Tibial nerve (tissue), 4 donors: ENCODE measurements around the gene DDX18. TPM values are rescaled to one million over a fixed set of nuclear protein-coding genes. Genes with fewer than 3 reads are reported as not detected.

ENCODE experiments used
- DNase-seq, 2 donors: peaks; one replicate each; pipeline ENCODE4 v3.0.0-alpha.2; 2019; ENCODE audit warnings: low spot score in 2 of 2
- H3K27ac ChIP-seq, 4 donors: fragments of 200-600 bp; sonication (generic) in 3 of 4; one replicate each; pipeline ENCODE4 v1.5.1; 2017 to 2019; ENCODE audit warnings: mild to moderate bottlenecking in 1 of 4
- H3K27me3 ChIP-seq, 2 donors: fragments of 200-600 bp; sonication (generic) in 1 of 2; one replicate each; pipeline versions ENCODE4 v1.5.1 to v1.6.0; 2017 to 2019
- H3K36me3 ChIP-seq, 3 donors: fragments of 200-600 bp; sonication (generic); one replicate each; pipeline ENCODE4 v1.5.1; 2018 to 2019
- H3K4me1 ChIP-seq, 4 donors: fragments of 200-600 bp; sonication (generic) in 3 of 4; one replicate each; pipeline ENCODE4 v1.5.1; 2017 to 2019
- H3K4me3 ChIP-seq, 4 donors: fragments of 200-600 bp; sonication (generic) in 3 of 4; one replicate each; pipeline ENCODE4 v1.5.1; 2017 to 2019; ENCODE audit warnings: mild to moderate bottlenecking in 1 of 4, moderate library complexity in 1 of 4
- H3K9me3 ChIP-seq, 4 donors: fragments of 200-600 bp; sonication (generic) in 3 of 4; one replicate each; pipeline ENCODE4 v1.5.1; 2017 to 2019
- CTCF ChIP-seq, 5 experiments: fragments of 200-600 bp in 3 of 5; fragments of 450-650 bp in 2 of 5; sonication (generic) in 3 of 5; IDR thresholded peaks; one replicate each; pipeline ENCODE4 v1.5.1; 2016 to 2019; ENCODE audit warnings: antibody characterized with exemption in 5 of 5, mild to moderate bottlenecking in 3 of 5, moderate library complexity in 2 of 5
- EP300 ChIP-seq, 2 donors: sonication (generic); formaldehyde crosslinking; IDR thresholded peaks; one replicate each; pipeline ENCODE4 v1.6.1; 2017; ENCODE audit warnings: antibody characterized with exemption in 2 of 2, mild to moderate bottlenecking in 1 of 2
- POLR2A ChIP-seq, 2 donors: fragments of 450-650 bp; IDR thresholded peaks; one replicate each; pipeline ENCODE4 v1.6.1; 2017; ENCODE audit warnings: antibody characterized with exemption in 2 of 2, mild to moderate bottlenecking in 2 of 2, moderate library complexity in 2 of 2
- WGBS, 2 donors: methylation state at CpG; one replicate each; pipeline ENCODE4 v1.1.5; 2018; 5-methylcytosine and 5-hydroxymethylcytosine counted together
- total RNA-seq, 4 donors: library from RNA; depleted of rRNA; stranded (reverse); fragments of >200 nt; gene quantifications; one replicate each; pipeline ENCODE4 v1.1.0, GENCODE V29; 2016

DDX18 gene
- total RNA-seq, 4 donors from 2014 or later, result 37.8 to 48.0 (median 43.2) TPM

GRCh38 chr2:117775703-117776219 is 38.7 kb upstream of the DDX18 start:
- DNase-seq, result no peak
- TF ChIP-seq POLR2A (IDR thresholded peaks at IDR 0.05), result no peak
- no peak for TF ChIP-seq CTCF (IDR thresholded peaks at IDR 0.05)
- TF ChIP-seq EP300 (IDR thresholded peaks at IDR 0.05), result no peak
- Histone ChIP-seq H3K9me3 (no peaks in the 10 kb centered on the region), H3K4me1 (no peaks in the 10 kb centered on the region), H3K4me3 (no peak overlapping the region), H3K27ac (no peak overlapping the region), H3K36me3 (no peaks in the 10 kb centered on the region), H3K27me3 (no peaks in the 10 kb centered on the region)

GRCh38 chr2:117776888-117777287 is 37.6 kb upstream of the DDX18 start:
- Histone ChIP-seq H3K4me3 (no peak overlapping the region), H3K9me3 (no peaks in the 10 kb centered on the region), H3K4me1 (no peaks in the 10 kb centered on the region), H3K27me3 (no peaks in the 10 kb centered on the region), H3K36me3 (no peaks in the 10 kb centered on the region), H3K27ac (no peak overlapping the region)
- no peak for DNase-seq
- 87 to 89% methylated on average over 8 of the region's 8 CpGs for WGBS, 2 donors
- no peak for TF ChIP-seq EP300 (IDR thresholded peaks at IDR 0.05)
- no peak for TF ChIP-seq CTCF (IDR thresholded peaks at IDR 0.05)
- no peak for TF ChIP-seq POLR2A (IDR thresholded peaks at IDR 0.05)

- DNase-seq, result peak in 1 of 2 donors; percentile 6
- Histone ChIP-seq H3K9me3 (peaks cover 0 to 3% (median 0%) of the 10 kb centered on the region in 4 donors), H3K36me3 (no peaks in the 10 kb centered on the region), H3K4me3 (no peak overlapping the region), H3K4me1 (no peaks in the 10 kb centered on the region), H3K27ac (no peak overlapping the region), H3K27me3 (no peaks in the 10 kb centered on the region)
- no peak for TF ChIP-seq POLR2A (IDR thresholded peaks at IDR 0.05)
- no peak for TF ChIP-seq EP300 (IDR thresholded peaks at IDR 0.05)
- peak in 4 of 5 experiments; percentile 33 to 52 (median 45) for TF ChIP-seq CTCF (IDR thresholded peaks at IDR 0.05)
These were observed 28.8 kb upstream of the DDX18 start for GRCh38 chr2:117785740-117786139.

GRCh38 chr2:117786520-117786919 is 28.0 kb upstream of the DDX18 start:
- H3K9me3 ChIP-seq, result peaks cover 0 to 3% (median 0%) of the 10 kb centered on the region in 4 donors
- H3K27ac ChIP-seq, result no peak overlapping the region
- no peaks in the 10 kb centered on the region for H3K36me3 ChIP-seq
- DNase-seq, result no peak
- H3K27me3 ChIP-seq, result no peaks in the 10 kb centered on the region
- no peaks in the 10 kb centered on the region for H3K4me1 ChIP-seq
- H3K4me3 ChIP-seq, result no peak overlapping the region
- TF ChIP-seq CTCF (IDR thresholded peaks at IDR 0.05), result no peak
- TF ChIP-seq POLR2A (IDR thresholded peaks at IDR 0.05), result no peak
- TF ChIP-seq EP300 (IDR thresholded peaks at IDR 0.05), result no peak

GRCh38 chr2:117789505-117789904 is 25.0 kb upstream of the DDX18 start:
- Histone ChIP-seq H3K27ac (no peak overlapping the region), H3K36me3 (no peaks in the 10 kb centered on the region), H3K4me1 (no peaks in the 10 kb centered on the region), H3K27me3 (no peaks in the 10 kb centered on the region), H3K4me3 (no peak overlapping the region), H3K9me3 (peaks cover 0 to 3% (median 0%) of the 10 kb centered on the region in 4 donors)
- no peak for DNase-seq
- no peak for TF ChIP-seq POLR2A (IDR thresholded peaks at IDR 0.05)
- no peak for TF ChIP-seq EP300 (IDR thresholded peaks at IDR 0.05)
- TF ChIP-seq CTCF (IDR thresholded peaks at IDR 0.05), result no peak
